Measurements from ENCODE around the gene CDK5R1. TPM values are rescaled to one million over a fixed set of nuclear protein-coding genes. Genes with fewer than 3 reads are reported as not detected.

The CDK5R1 gene
- total RNA-seq, 2 donors from 2014 or later: 1.0 to 1.6 TPM

DNA sequence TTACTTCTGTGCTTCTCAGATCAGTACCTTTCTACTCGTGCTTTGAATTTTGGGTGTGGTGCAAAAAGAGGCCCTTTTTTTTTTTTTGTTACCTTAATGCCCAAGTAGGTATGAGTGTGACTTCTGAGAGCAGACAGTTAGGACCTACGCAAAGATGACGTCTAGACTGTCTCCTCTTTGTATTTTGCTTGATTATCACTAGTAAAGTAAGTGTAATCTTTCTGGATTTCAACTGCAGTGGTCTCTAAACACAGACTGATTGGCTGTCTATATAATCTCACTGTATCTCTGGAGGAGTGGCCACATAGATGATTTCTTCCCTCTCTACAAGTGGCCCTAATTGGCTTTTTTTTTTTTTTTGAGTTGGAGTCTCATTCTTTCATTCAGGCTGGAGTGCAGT lies 11.5 kb upstream of the CDK5R1 start:
- TF ChIP-seq CTCF (IDR thresholded peaks at IDR 0.05): no peak
- no peak for TF ChIP-seq POLR2A (IDR thresholded peaks at IDR 0.05)
- WGBS, 2 donors: 91 to 97% methylated on average over 3 of the region's 3 CpGs
- no peaks in the 10 kb centered on the region for H3K9me3 ChIP-seq
- ATAC-seq (no peak), DNase-seq (no peak)
- H3K4me3 ChIP-seq: no peak overlapping the region
- H3K4me1 ChIP-seq: no peaks in the 10 kb centered on the region
- H3K36me3 ChIP-seq (replicated peaks in 1 of 2; ENCODE audit: insufficient read depth in 1 of 2, low read depth in 2 of 2): peaks cover 0 to 62% of the 10 kb centered on the region in 2 donors
- intact Hi-C loops (cut with DNase I): no loop called here
- H3K27me3 ChIP-seq: no peaks in the 10 kb centered on the region
- no peak overlapping the region for H3K27ac ChIP-seq

- 90 to 96% methylated on average over 8 of the region's 8 CpGs for WGBS, 2 donors
- intact Hi-C loops (cut with DNase I): no loop called here
- Histone ChIP-seq H3K27ac (no peak overlapping the region), H3K4me3 (no peak overlapping the region), H3K36me3 (replicated peaks in 1 of 2; ENCODE audit: insufficient read depth in 1 of 2, low read depth in 2 of 2) (peaks cover 0 to 63% of the 10 kb centered on the region in 2 donors), H3K27me3 (no peaks in the 10 kb centered on the region), H3K9me3 (no peaks in the 10 kb centered on the region), H3K4me1 (no peaks in the 10 kb centered on the region)
- no peak for DNase-seq
- ATAC-seq: no peak
- TF ChIP-seq CTCF (IDR thresholded peaks at IDR 0.05) (no peak), POLR2A (IDR thresholded peaks at IDR 0.05) (no peak)
Observed at GRCh38 chr17:32477220-32477619, 9.6 kb upstream of the CDK5R1 start.

DNA sequence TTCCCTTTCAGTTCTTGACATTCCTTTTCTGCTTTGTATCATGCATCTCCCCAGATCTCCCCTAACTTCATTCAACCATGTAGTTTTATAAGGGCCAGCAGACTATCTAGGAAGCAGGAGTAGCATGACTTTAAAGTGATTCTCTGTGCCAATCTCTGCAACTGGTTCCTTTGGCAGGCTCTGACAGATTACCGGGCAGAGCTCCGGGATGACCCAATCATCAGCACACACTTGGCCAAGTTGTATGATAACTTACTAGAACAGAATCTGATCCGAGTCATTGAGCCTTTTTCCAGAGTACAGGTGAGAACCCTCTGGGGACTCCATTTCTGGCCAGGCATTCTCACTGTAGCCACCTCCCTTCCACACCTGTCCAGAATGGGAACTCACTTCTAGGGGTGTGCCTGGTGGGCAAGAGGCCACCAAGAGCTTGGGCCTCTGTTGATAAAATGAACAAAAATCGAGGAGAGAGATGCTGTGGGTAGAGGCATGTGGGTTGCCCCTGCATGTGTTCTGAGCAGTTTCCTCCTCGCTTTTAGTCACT lies 7.6 kb upstream of the CDK5R1 start:
- TF ChIP-seq CTCF (IDR thresholded peaks at IDR 0.05): no peak
- Histone ChIP-seq H3K36me3 (replicated peaks in 1 of 2; ENCODE audit: insufficient read depth in 1 of 2, low read depth in 2 of 2) (peaks cover 0 to 55% of the 10 kb centered on the region in 2 donors), H3K4me1 (peaks cover 10% of the 10 kb centered on the region), H3K27me3 (no peaks in the 10 kb centered on the region), H3K27ac (no peak overlapping the region), H3K4me3 (no peak overlapping the region), H3K9me3 (no peaks in the 10 kb centered on the region)
- ATAC-seq (no peak), DNase-seq (no peak)
- 75 to 83% methylated on average over 5 of the region's 5 CpGs for whole genome bisulfite sequencing, 2 donors
- intact Hi-C loops (cut with DNase I): no loop called here

DNA sequence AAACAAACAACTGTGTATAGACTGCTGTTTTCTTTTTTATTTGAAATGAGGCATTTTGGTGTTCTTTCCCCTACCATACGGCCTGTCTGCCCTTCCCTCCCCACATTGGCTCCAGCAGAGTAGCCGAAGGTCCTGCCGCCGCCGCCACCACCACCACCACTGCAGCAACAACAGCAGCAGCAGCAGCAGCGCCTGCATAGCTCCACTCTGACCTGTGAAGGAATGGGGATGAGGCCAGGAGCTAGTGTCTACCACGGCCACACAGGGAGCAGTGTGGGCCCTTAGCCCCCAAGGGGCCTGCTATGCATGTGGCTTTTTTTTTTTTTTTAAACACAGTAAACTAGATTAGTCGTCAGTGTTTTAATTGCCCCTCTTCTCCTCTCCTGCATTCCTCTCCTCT lies 5.6 kb upstream of the CDK5R1 start:
- Histone ChIP-seq H3K27ac (no peak overlapping the region), H3K4me1 (peaks cover 15% of the 10 kb centered on the region), H3K27me3 (no peaks in the 10 kb centered on the region), H3K4me3 (no peak overlapping the region), H3K36me3 (replicated peaks in 1 of 2; ENCODE audit: insufficient read depth in 1 of 2, low read depth in 2 of 2) (peaks cover 0 to 43% of the 10 kb centered on the region in 2 donors), H3K9me3 (no peaks in the 10 kb centered on the region)
- ATAC-seq (no peak), DNase-seq (no peak)
- WGBS, 2 donors: 82 to 86% methylated on average over 8 of the region's 8 CpGs
- intact Hi-C loops (cut with DNase I): no loop called here
- TF ChIP-seq POLR2A (IDR thresholded peaks at IDR 0.05) (no peak), CTCF (IDR thresholded peaks at IDR 0.05) (no peak)

GRCh38 chr17:32482568-32483320 lies 4.0 kb upstream of the CDK5R1 start:
- no peaks in the 10 kb centered on the region for H3K27me3 ChIP-seq
- peak overlapping the region in 3 of 4 donors; percentile 37 to 74 (median 69) for H3K27ac ChIP-seq
- 61 to 64% methylated on average over 11 of the region's 11 CpGs for WGBS, 2 donors
- ATAC-seq (no peak), DNase-seq (peak in 1 of 4 donors; percentile 19)
- peaks cover 22% of the 10 kb centered on the region for H3K4me1 ChIP-seq
- H3K36me3 ChIP-seq (replicated peaks in 1 of 2; ENCODE audit: insufficient read depth in 1 of 2, low read depth in 2 of 2): peaks cover 0 to 30% of the 10 kb centered on the region in 2 donors
- intact Hi-C loops (cut with DNase I): no loop called here
- H3K9me3 ChIP-seq: no peaks in the 10 kb centered on the region
- no peak overlapping the region for H3K4me3 ChIP-seq
- TF ChIP-seq POLR2A (IDR thresholded peaks at IDR 0.05) (no peak), CTCF (IDR thresholded peaks at IDR 0.05) (no peak)

All from body of pancreas (tissue), 4 donors.